Measurements from ENCODE around the gene CACNA1F.

CACNA1F gene

DNA sequence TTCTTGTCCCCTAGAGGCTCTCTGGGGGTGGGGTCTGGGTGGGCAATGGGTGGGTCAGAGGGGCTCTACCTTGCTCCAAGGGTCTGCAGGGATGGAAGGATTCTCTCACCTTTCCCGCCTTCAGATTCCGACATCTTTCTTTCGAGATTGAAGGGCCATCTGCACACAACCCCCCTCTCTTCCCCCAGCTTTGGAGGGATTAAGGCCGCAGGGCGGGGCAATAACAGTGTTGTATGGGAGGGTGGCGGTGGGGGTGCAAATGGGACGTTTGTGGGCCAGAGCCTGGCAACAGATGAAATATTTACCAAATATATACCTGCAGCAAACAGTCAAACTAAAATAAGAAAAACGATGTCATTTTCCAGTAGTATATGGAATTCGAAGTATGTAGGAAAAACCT, at the start of gene CACNA1F:
Gene CACNA1F, minus strand, starts transcription at position 165 of the 400 bp plus-strand sequence. Its CDS starts 31 bp downstream, at position 134.
- DNase-seq (ENCODE audit: low read depth), result no peak

DNA sequence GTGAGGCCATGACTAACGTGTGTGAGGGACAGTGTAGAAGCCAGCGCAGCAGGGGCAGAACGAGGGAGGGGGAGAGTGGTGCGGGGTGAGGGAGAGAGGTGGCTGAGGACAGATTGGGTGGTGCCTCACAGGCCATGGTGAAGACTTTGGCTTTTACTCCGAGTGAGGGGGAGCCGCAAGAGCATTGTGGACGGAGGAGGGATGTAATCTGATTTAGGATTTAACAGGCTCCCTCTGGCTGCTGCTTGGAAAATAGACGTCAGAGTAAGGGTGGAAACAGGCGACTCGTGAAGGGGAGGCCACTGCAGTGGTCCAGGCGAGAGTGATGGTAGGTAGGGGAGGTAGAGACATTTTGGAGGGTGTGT, 49.5 kb upstream of the CACNA1F start:
- DNase-seq (ENCODE audit: low read depth), result peak; percentile 9

DNA sequence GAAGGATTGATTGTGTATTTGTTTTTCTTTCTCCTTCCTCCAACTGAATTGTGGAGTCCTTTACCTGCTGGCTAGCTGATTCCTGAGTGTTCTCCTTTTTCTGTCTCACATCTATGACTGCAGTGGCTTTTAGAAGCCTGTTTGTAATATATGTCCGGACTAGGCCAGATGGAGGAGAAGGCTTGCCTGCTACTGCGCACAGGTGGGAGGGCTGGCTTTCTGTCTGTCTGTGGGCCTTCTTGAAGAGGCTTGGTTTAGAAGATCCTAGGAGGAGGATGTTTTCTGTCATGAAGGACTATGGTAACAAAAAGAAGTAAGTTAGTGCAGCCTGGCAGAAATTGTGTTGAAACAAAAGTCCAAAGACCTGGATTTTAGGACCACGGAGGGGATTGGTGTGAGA, 44.9 kb upstream of the CACNA1F start:
- no peak for DNase-seq (ENCODE audit: low read depth)

DNA sequence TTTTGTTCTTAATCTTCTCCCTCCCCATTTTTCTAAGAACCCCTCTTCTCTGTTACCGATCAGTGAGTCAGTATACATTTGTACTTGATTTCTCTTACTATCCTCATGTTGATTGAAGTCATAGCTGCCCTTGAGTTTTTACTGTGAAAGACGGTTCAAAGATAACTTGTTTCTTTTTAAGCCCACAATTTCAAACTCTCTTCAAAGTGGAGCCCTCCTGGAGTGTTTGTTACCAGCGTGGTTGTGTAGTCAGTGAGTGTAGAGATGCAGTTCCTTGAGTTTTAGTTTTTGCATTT, 44.3 kb upstream of the CACNA1F start:
- no peak for DNase-seq (ENCODE audit: low read depth)

DNA sequence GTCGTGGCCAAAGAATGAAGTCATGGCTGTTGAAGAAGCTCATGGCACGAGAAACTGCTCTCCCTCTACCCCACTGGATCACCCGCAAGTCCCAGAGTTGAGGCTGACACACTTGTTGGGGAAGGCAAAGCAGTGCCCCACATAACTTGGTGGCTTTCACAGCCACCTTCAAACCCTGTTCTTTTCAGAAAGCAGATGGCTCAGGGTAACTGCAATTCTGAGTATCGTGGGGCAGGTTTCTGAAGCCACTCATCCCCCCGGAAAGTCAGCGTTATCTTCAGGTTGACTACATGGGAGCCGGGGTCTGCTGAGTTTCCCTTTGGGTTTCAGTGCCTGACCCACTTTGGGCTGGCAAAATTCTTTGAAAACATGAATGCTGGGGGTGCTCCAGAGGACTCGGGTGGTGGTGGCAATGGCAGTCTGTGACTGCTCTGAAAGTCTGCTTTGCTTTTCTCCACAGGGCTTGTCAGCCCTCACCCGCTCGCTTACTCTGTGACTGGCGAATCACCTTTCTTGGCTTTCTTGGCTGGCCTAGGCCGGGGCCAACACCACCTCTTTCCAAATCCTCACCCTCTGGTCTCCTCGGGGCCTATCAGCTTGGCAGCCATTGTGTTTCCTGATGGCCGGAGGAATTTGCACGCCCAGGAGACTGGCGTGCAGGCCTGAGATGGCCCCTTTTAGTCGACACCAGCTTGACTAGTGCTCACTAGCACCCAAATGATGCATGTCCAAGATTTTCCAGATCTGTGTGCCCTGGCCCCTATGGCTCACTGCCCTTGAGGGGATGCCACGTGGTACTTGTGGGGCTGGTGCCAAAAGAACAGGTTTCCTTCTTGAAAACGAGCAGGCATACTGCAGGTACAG, 43.8 kb upstream of the CACNA1F start:
- no peak for DNase-seq (ENCODE audit: low read depth)

DNA sequence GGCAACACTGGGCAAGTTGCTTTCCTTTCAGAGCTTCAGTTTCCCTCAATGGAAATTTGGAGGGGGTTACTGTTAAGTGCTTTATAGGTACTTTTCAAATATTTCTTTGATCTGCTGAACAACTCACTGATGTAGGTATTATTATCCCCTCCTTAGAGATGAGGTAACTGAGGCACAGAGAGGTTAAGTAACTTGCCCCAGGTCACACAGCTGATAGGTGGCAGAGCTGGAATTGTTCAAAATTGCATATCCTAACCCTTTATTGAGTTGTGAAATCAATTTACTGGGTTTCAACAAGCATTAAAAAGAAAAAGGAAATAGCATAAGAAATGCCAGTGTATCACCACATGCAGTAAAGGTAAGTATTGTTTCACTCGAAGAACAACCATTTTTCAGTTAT, 43.1 kb upstream of the CACNA1F start:
- no peak for DNase-seq (ENCODE audit: low read depth)

DNA sequence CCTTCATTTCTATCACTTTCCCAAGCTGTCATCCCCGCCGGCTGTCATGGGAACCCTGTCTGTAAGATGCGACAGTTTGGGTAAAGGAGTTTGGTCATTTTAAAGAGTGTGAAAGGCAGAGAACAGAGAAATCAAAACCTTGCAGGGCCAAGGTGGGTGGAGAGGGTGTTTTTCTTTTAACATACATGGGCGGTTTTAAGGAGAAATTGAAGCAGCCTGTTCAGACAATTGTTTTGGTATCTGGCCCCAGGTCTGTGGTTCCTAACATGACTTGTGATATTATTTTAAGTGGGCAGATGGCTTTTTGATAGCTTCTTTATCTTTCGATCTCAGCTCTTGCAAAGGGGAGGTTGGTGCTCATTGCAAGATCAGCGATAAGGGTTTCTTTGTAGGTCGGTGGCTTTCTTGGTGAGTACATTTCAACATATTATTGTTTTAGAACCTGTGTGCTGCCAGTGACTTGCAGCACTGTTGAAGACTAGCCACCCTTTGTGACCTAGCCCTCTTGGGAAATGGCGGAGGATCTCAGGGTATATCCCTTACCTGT, 40.1 kb upstream of the CACNA1F start:
- DNase-seq (ENCODE audit: low read depth), result no peak

DNA sequence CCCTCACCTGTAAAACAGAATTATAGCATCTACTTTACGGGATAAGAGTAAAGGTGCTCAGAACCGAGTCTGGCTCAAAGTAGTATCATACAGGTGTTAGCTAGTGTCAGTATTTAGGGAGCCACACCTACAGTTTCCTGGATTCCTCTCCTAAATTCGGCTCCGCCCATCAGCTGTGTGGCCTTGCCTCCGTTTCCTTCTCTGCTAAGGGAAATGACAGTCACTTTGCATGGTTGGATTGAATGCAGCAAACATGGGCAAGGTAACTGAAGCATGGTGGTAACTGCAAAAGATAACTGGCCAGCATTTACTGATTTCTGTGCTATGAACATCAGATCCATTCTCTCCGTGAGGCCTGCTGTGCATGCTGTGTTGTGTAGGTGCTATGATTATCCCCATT, 39.3 kb upstream of the CACNA1F start:
- DNase-seq (ENCODE audit: low read depth), result no peak

DNA sequence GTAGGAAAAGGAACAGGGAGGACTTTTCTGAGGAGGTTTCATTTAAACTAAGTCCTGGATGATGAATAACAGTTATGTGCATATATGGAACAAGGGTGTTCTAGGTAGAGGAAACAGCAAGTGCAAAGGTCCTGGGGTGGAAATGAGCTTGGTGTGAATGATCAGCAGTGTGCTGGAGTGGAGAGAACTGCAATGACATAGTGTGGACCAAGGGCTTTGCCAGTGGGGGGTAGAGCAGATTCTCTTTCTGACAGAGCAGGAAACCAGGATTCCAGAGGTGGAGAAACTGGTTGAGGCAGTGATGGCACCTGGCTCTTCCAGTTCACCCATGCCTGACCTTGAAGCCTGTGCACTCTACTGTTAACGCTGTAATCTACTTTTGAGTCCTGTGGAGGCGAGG, 38.2 kb upstream of the CACNA1F start:
- DNase-seq (ENCODE audit: low read depth), result no peak

DNA sequence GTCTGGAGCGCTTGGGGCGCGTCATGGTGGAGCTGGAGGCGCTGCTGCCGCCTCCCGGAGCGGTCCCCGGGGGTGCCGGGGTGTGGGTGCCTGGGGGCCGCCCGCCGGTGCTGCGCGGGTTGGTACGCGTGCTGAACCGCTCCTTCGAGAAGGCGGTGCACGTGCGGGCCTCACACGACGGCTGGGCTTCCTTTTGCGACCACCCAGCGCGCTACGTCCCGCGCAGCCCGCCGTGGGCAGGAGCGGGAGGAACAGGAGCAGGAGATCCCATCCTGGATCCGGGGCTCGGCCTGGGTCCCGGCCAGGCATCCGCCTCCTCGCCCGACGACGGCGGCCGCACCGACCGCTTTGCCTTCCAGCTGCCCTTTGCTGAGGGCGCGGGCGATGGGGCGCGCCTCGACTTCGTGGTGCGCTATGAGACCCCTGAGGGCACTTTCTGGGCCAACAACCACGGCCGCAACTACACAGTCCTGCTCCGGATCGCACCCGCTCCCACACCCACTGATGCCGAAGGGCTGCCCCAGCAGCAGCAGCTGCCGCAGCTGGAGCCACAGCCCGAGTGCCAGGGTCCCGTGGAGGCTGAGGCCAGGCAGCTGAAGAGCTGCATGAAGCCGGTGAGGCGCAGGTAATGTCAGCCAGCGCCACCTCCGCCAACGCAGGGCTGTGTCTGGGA, 37.2 kb upstream of the CACNA1F start:
- DNase-seq (ENCODE audit: low read depth), result no peak

DNA sequence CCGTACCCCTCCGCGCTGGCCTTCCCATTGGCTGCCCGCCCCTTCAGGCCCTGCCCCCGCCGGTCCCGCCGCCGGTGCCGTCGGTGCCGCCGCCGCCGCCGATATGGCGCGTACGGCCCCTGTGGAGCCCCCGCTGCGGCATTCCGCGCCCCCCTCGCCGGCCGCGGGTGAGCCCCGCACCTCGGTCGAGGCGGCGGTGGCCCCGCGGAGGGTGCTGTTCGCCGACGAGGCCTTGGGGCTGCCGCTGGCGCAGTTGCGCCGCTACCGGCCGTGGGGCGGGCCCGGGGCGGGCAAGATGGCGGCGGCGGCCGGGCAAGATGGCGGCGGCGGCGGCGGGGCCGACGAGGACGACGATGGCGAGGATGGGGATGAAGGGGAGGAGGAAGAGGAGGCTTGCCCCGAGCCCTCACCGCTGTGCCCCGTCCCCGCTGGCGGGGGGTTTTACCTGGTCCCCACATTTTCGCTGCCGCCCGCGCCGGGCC, 36.7 kb upstream of the CACNA1F start, which contains the start of gene PPP1R3F:
Gene PPP1R3F, plus strand, starts transcription at position 27 of the 482 bp plus-strand sequence. Its CDS starts 77 bp downstream, at position 104.
- no peak for DNase-seq (ENCODE audit: low read depth)

DNA sequence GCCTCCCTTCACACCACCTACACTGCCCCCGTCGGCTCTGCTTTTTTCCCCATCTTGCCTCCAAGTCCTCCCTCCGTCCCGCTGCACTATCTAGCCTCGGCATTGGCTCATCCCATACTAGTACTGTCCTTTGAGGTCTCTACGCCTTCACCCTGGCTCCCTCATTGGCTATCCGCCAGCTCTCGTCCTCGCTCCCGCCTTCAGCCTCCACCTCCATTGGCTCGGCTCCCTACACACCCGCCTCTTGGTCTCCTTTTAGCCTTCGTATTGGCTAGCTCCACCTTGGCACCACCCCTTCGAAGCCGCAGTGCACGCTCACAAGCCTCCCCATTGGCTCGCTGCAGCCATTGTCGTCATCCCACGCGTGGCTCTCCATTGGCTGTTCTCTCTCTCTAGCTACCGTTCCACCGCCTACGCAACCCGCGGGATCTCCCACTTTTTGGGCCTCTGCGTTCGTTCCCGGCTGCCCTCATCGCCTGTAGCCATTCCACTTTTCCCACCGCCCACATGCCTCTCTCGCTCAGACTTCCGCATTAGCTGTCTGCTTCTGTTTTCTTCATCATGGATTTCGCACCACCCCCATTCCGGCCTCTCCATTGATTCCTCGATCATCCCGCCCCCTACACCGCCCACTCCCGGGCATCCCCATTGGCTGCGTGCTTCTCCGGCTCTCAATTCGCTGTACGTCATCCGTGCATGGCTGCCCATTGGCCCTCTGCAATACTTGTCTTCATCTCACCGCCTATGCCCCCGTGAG, 36.0 kb upstream of the CACNA1F start:
- DNase-seq (ENCODE audit: low read depth), result peak; percentile 95

DNA sequence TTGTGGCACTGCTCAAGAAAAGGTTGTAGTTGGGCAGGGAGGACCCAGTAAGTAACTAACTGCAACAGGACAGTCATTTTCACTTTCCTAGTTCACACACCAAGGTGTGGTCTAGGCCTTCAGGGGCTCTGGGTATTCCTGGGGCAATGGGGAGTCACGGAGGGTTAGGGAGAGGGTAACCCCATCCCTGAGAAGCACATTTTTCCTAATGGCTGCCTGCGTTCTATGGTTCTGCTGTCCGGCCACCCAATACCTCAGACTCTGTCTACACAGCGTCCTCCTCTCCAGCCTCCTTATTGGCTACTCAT, 35.5 kb upstream of the CACNA1F start:
- DNase-seq (ENCODE audit: low read depth), result no peak

DNA sequence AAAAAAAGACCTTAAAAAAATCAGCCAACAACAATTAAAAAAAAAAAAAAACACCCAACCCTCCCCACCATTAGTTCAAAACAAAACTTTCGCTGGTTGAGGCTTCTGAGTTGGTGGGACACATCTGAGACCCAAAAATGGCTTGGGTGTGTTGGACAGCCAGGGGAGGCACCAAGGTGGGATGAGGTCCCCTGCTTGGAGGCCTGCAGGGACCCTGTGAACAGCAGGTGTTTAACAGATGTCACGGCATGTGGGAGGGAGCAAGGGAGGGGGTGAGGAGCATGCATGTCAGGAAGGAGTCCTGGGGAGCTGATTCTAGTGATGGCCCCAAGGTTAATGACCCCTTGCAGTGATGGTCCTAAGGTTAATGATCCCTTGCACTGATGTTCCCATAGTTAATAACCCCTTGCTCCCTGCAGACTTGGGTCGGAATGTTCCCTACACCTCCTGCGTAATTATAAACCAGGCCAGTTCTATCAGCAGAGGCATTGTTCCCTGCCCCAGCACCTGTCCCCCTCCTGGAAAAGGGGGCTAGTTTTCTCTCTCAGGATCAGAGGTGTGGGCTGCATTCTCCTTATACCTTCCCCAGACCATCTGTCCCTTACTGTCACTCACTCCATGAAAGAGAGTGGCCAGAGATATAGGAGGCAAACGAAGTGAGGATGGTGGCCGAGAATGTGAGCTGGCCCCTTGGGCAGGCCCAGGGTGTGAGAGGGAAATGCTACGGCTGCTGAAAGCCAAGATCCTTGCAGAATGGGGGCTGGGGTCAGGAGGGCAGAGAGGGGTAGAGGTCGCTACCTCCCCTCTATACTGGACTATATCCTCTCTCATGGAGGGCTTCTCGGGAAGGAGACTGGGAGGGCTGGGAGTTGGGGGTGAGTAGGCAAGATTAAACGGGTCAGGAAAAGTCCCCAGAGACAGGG, 33.6 kb upstream of the CACNA1F start:
- no peak for DNase-seq (ENCODE audit: low read depth)

DNA sequence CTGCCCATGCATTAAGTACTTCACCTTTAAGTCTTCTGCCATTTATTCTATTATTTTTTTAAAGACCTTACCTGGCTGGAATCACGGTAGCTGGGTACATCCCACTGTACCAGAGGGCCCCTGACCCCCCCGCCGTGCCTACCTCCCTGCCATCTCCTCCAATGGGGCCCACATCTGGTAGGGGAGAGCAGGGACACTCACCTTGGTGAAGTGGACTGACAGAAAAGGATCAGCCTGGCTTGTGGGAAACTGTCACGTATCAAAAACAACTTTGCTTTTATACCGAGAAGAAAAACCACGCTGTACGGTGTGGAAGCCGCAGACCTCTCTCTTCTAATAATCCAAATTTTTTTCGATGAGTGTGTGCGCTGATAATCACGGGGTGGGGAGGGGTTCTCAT, 31.3 kb upstream of the CACNA1F start, which contains the start of gene FOXP3:
Gene FOXP3, minus strand, starts transcription at position 251 of the 400 bp plus-strand sequence. CDS start 6,205 bp downstream, outside the sequence.
- DNase-seq (ENCODE audit: low read depth), result no peak

DNA sequence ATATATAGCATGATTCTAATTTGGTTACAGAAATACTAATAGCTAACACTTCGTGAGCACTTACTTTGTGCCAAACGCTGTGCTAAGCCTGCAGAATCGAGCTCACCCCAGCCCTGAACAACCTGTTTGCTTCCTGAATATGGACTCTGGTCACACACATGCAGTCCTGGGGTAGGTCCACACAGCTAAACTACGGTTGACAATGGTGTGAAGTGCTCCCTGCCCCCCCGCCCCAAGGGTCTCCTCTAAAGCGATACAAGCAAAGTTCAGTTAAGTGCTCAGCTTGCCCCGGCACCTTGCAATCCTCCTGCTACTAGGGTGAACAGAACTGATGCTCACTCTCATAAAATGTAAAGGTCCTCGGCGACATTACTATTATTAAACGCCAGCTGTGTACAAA, 30.5 kb upstream of the CACNA1F start:
- no peak for DNase-seq (ENCODE audit: low read depth)

DNA sequence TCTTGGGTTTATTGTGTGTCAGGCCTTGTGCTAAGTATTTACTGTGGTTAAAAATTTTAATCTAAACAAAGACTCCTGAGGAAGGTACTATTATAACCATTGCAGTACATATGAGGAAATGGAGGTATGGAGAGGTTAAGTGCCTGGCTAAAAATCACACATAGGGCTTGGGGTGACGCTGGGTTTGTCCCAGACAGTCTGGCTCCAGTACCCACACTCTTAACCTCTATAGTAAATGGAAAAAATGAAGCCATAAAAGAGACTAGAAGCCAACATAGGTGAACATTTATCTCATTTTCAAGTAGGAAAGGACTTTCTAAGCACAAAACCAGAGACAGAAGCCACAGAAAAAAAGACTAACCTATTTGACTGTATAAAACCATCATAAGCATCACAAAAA, 29.5 kb upstream of the CACNA1F start:
- DNase-seq (ENCODE audit: low read depth), result no peak

DNA sequence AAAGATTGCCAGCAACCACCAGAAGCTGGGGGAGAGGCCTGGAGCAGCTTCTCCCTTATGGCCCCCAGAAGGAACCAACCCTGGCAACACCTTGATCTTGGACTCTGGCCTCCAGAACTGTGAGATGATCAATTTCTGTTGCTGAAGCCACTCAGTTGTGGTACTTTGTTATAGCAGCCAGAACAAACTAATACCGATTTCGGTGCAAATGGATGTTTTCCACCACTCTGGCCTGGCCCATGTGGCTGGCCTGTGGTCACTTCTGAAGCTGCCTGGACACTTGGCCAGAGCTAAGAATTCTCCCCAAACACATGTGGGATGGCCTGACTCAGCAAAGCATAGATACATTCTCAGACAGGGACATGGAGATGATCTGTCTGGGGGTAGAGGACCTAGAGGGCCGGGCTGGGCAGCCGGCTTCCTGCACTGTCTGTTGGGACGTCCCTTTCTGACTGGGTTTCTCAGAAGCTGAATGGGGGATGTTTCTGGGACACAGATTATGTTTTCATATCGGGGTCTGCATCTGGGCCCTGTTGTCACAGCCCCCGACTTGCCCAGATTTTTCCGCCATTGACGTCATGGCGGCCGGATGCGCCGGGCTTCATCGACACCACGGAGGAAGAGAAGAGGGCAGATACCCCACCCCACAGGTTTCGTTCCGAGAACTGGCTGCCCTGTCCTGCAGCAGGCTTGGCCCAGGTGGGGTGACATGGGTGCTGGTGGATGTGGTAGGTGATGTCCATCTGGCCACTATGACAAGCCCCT, 27.3 kb upstream of the CACNA1F start:
- DNase-seq (ENCODE audit: low read depth), result no peak

DNA sequence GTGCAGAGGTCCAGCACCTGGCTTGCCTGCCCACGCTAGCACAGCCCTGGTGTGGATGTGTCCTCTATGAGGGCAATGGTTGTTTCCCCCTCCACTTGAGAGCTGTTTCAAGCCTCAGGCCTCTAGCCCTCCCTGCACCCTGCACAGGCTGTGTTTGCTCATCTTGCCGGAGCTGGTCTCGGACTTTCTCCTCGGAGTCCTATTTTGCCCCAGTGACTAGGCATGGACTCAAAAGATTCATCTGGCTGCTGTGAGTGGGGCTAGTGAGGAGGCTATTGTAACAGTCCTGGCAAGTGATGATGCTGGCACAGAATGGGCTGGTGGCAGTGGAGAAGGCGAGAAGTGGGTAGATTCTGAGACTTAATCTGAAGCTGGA, 25.6 kb upstream of the CACNA1F start:
- no peak for DNase-seq (ENCODE audit: low read depth)

DNA sequence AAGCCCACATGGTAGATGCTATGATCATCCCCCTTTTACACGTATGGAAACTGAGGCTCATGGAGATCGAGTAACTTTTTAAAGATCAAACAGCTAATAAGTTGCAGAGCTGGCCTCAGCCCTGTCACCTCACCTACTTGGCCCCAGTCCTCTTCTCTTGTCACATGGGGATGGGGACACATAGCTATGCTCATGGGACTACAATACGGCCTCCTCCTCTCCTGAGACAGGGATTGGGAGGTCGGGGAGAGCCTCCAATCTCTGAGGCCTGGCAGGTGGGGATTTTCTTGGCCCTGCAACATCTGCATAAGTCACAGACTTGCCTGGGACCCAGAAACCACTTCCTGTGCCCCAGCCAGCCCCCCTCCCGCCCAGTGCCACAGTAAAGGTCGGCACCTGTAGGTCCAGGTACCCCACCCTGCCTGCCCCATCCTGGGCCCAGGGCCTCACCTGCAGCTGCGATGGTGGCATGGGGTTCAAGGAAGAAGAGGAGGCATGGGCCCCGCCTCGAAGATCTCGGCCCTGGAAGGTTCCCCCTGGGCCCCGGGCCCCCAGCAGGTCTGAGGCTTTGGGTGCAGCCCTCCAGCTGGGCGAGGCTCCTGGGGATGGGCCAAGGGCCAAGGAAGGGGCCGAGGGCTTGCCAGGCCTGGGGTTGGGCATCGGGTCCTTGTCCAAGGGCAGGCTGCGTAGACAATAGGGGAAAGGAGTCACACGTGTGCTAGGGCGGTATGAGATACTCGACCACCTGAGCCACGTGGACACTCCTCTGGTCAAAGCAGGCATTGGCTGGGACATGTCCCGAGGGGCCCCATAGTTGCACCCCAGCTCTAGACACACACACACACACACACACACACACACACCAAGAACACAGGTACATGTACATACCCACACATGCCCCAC, 25.0 kb upstream of the CACNA1F start:
- no peak for DNase-seq (ENCODE audit: low read depth)
